ENCODE data around the gene GEMIN4. TPM values are rescaled to one million over a fixed set of nuclear protein-coding genes. Genes with fewer than 3 reads are reported as not detected.
"Not testable (repeated sequence)": the region's sequence is repeated elsewhere in the genome, so short reads cannot be mapped to it uniquely, and the experiment has no call there.

Gene GEMIN4
- total RNA-seq, 1 experiment from 2014 or later = 20.2 TPM

DNA sequence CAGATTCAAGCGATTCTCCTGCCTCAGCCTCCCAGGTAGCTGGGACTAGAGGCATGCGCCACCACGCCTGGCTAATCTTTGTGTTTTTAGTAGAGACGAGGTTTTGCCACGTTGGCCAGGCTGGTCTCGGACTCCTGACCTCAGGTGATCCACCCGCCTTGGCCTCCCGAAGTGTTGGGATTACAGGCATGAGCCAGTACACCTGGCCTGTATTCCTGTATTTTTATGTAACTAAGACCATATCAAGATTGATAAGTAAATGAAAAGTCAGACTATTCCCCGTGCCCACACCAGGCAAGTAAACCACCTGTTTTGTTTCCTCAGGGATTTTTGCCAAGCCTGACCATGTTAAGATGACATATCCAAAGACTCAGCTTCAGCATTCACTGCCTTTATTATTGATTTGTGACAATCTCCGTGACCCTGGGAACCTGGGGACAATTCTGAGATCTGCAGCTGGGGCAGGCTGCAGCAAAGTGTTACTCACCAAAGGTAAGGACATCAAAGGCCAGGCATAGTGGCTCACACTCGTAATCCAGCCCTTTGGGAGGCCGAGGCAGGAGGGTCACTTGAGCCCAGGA lies 35.7 kb upstream of the GEMIN4 start:
- Histone ChIP-seq H3K27me3 (ENCODE audit: low read length) (no peaks in the 10 kb centered on the region), H3K79me2 (ENCODE audit: low read length) (peaks cover 32% of the 10 kb centered on the region), H3K4me3 (ENCODE audit: low read length) (no peak overlapping the region), H4K20me1 (ENCODE audit: insufficient read depth, low read depth, low read length) (no peaks in the 10 kb centered on the region), H3K4me2 (ENCODE audit: low read depth, low read length, poor library complexity, severe bottlenecking) (no peak overlapping the region), H3K4me1 (ENCODE audit: low read length) (peaks cover 17% of the 10 kb centered on the region), H3K27ac (ENCODE audit: low read length) (no peak overlapping the region), H3K36me3 (ENCODE audit: insufficient read depth, low read length) (peaks cover 32% of the 10 kb centered on the region), H2AFZ (ENCODE audit: low read length) (no peak overlapping the region), H3K9me3 (ENCODE audit: low read length) (no peaks in the 10 kb centered on the region), H3K9me2 (replicated peaks; ENCODE audit: insufficient read depth, low read length) (no peaks in the 10 kb centered on the region), H3K9ac (ENCODE audit: low read length) (no peak overlapping the region)
- no peak for DNase-seq

GRCh38 chr17:785901-786300 lies 33.8 kb upstream of the GEMIN4 start:
- not testable (repeated sequence) for H3K27ac ChIP-seq (ENCODE audit: low read length); H3K9me2 ChIP-seq (replicated peaks; ENCODE audit: insufficient read depth, low read length); H4K20me1 ChIP-seq (ENCODE audit: insufficient read depth, low read depth, low read length); H3K27me3 ChIP-seq (ENCODE audit: low read length); H3K9ac ChIP-seq (ENCODE audit: low read length); H3K4me2 ChIP-seq (ENCODE audit: low read depth, low read length, poor library complexity, severe bottlenecking); H2AFZ ChIP-seq (ENCODE audit: low read length); H3K9me3 ChIP-seq (ENCODE audit: low read length); DNase-seq; H3K4me3 ChIP-seq (ENCODE audit: low read length)
- Histone ChIP-seq H3K4me1 (ENCODE audit: low read length) (peaks cover 21% of the 10 kb centered on the region), H3K36me3 (ENCODE audit: insufficient read depth, low read length) (peaks cover 32% of the 10 kb centered on the region), H3K79me2 (ENCODE audit: low read length) (peaks cover 51% of the 10 kb centered on the region)

DNA sequence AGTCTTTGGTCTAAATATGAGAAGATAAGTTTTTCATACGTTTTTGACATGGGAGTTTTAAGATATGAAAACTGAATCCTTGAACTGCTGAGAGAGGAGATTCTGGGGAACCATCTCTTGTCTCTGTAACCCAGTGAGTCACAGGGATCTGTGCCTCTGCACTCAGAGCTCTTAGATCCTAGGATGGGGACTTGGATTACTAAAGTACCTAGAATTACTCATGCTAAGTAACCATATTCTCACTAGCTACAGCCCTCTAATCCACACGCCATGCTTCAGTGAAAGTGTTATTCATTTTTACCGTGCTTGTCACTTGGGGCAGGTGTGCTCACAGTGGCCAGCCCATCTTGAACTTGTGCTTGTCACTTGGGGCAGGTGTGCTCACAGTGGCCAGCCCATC lies 32.1 kb upstream of the GEMIN4 start:
- Histone ChIP-seq H3K79me2 (ENCODE audit: low read length) (peaks cover 67% of the 10 kb centered on the region), H3K4me3 (ENCODE audit: low read length) (peak overlapping the region; percentile 98; the same call in 1 of the 2 replicates), H3K27ac (ENCODE audit: low read length) (no peak overlapping the region), H3K36me3 (ENCODE audit: insufficient read depth, low read length) (peaks cover 23% of the 10 kb centered on the region; the same call in 1 of the 2 replicates), H3K9me2 (replicated peaks; ENCODE audit: insufficient read depth, low read length) (no peaks in the 10 kb centered on the region), H3K9ac (ENCODE audit: low read length) (no peak overlapping the region), H3K9me3 (ENCODE audit: low read length) (no peaks in the 10 kb centered on the region), H4K20me1 (ENCODE audit: insufficient read depth, low read depth, low read length) (no peaks in the 10 kb centered on the region), H3K4me2 (ENCODE audit: low read depth, low read length, poor library complexity, severe bottlenecking) (peak overlapping the region; percentile 96), H3K4me1 (ENCODE audit: low read length) (peaks cover 23% of the 10 kb centered on the region), H3K27me3 (ENCODE audit: low read length) (no peaks in the 10 kb centered on the region), H2AFZ (ENCODE audit: low read length) (no peak overlapping the region)
- no peak for DNase-seq

DNA sequence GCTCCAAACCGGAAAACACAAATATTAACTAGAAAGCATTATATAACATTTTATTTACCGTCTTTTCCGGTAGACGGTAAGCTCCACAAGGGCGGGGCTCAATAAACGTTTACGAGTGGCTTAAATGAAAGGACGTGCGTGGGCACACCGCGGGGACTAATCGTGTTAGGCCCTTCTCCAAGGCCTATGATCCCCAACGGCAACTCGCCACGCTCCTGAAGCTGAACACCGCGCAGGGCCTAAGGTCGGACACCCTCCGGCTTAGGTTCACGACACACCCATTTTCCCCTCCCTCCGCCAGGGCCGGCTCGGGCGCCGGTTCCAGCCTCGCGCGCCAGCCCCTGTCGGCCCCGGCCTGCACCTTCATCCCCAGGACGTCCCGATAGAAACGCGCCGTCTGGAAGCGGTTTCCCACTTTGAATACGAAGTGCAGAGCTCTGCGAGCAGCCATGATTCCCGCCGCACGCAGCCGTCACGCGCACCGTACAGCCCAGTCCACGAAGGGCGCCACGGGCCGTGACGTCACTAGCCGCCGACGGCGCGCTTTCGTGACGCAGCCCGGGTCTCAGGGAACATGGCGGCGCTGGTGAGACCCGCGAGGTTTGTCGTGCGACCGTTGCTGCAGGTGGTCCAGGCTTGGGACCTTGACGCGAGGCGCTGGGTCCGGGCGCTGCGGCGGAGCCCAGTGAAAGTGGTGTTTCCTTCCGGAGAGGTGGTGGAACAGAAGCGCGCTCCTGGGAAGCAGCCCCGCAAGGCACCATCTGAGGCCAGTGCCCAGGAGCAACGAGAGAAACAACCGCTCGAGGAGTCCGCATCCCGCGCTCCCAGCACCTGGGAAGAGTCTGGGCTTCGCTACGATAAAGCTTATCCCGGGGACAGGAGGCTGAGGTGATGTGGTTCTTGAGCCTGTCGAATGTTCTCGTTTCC lies 30.0 kb upstream of the GEMIN4 start, which contains the start of the genes GLOD4 and MRM3:
Gene GLOD4 (minus strand): TSS at position 476 of the 927 bp plus-strand sequence. CDS start 25 bp downstream, at position 451.
Gene MRM3 (plus strand): TSS at position 549 of the 927 bp plus-strand sequence. CDS start 26 bp downstream, at position 575.
- Histone ChIP-seq H4K20me1 (ENCODE audit: insufficient read depth, low read depth, low read length) (no peaks in the 10 kb centered on the region), H3K9me3 (ENCODE audit: low read length) (no peaks in the 10 kb centered on the region), H3K79me2 (ENCODE audit: low read length) (peaks cover 83% of the 10 kb centered on the region), H3K27ac (ENCODE audit: low read length) (peak within 1 kb of the TSS; percentile 10; the same call in 1 of the 2 replicates), H3K9me2 (replicated peaks; ENCODE audit: insufficient read depth, low read length) (no peaks in the 10 kb centered on the region), H3K36me3 (ENCODE audit: insufficient read depth, low read length) (peaks cover 33% of the 10 kb centered on the region; the same call in 1 of the 2 replicates), H3K4me2 (ENCODE audit: low read depth, low read length, poor library complexity, severe bottlenecking) (peak within 1 kb of the TSS; percentile 96), H3K4me3 (ENCODE audit: low read length) (peak within 1 kb of the TSS; percentile 98), H3K27me3 (ENCODE audit: low read length) (no peaks in the 10 kb centered on the region), H3K4me1 (ENCODE audit: low read length) (peaks cover 23% of the 10 kb centered on the region), H2AFZ (ENCODE audit: low read length) (peak within 1 kb of the TSS; percentile 93), H3K9ac (ENCODE audit: low read length) (peak within 1 kb of the TSS; percentile 92)
- DNase-seq = peak; percentile 97

- no peaks in the 10 kb centered on the region for H3K9me3 ChIP-seq (ENCODE audit: low read length)
- no peaks in the 10 kb centered on the region for H3K27me3 ChIP-seq (ENCODE audit: low read length)
- H3K79me2 ChIP-seq (ENCODE audit: low read length) = peaks cover 64% of the 10 kb centered on the region
- H3K4me1 ChIP-seq (ENCODE audit: low read length) = peaks cover 10% of the 10 kb centered on the region
- H2AFZ ChIP-seq (ENCODE audit: low read length) = no peak overlapping the region
- no peak overlapping the region for H3K9ac ChIP-seq (ENCODE audit: low read length)
- no peaks in the 10 kb centered on the region for H3K9me2 ChIP-seq (replicated peaks; ENCODE audit: insufficient read depth, low read length)
- H3K36me3 ChIP-seq (ENCODE audit: insufficient read depth, low read length) = peaks cover 40% of the 10 kb centered on the region
- DNase-seq = no peak
- H3K4me2 ChIP-seq (ENCODE audit: low read depth, low read length, poor library complexity, severe bottlenecking) = no peak overlapping the region
- no peaks in the 10 kb centered on the region for H4K20me1 ChIP-seq (ENCODE audit: insufficient read depth, low read depth, low read length)
- H3K27ac ChIP-seq (ENCODE audit: low read length) = no peak overlapping the region
- H3K4me3 ChIP-seq (ENCODE audit: low read length) = no peak overlapping the region
These were observed 26.0 kb upstream of the GEMIN4 start for GRCh38 chr17:778096-778495.

DNA sequence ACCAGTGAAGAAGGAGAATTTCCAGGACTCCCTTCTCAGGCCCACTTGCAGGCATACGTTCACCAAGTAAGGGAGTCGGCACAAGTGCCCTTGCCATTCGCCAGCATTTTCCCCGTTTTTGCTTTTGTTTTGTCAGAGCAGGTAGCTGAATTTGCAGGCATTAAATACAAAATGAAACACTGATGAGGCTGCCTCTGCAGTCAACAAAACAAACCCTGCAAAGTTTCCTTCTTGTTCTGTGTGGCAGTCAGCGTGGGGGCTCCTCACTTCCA lies 22.2 kb upstream of the GEMIN4 start:
- no peaks in the 10 kb centered on the region for H3K9me2 ChIP-seq (replicated peaks; ENCODE audit: insufficient read depth, low read length)
- no peak for DNase-seq
- H3K9me3 ChIP-seq (ENCODE audit: low read length) = no peaks in the 10 kb centered on the region
- H3K9ac ChIP-seq (ENCODE audit: low read length) = no peak overlapping the region
- peaks cover 26% of the 10 kb centered on the region for H3K79me2 ChIP-seq (ENCODE audit: low read length)
- no peak overlapping the region for H2AFZ ChIP-seq (ENCODE audit: low read length)
- peaks cover 69% of the 10 kb centered on the region for H3K36me3 ChIP-seq (ENCODE audit: insufficient read depth, low read length)
- no peak overlapping the region for H3K4me3 ChIP-seq (ENCODE audit: low read length)
- no peak overlapping the region for H3K27ac ChIP-seq (ENCODE audit: low read length)
- no peaks in the 10 kb centered on the region for H3K27me3 ChIP-seq (ENCODE audit: low read length)
- H4K20me1 ChIP-seq (ENCODE audit: insufficient read depth, low read depth, low read length) = no peaks in the 10 kb centered on the region; the same call in 1 of the 2 replicates
- no peak overlapping the region for H3K4me2 ChIP-seq (ENCODE audit: low read depth, low read length, poor library complexity, severe bottlenecking)
- H3K4me1 ChIP-seq (ENCODE audit: low read length) = no peaks in the 10 kb centered on the region

- H3K27me3 ChIP-seq (ENCODE audit: low read length) = no peaks in the 10 kb centered on the region
- H2AFZ ChIP-seq (ENCODE audit: low read length) = no peak overlapping the region
- no peak overlapping the region for H3K4me3 ChIP-seq (ENCODE audit: low read length)
- no peak overlapping the region for H3K4me2 ChIP-seq (ENCODE audit: low read depth, low read length, poor library complexity, severe bottlenecking)
- no peak for DNase-seq
- peaks cover 66% of the 10 kb centered on the region for H3K36me3 ChIP-seq (ENCODE audit: insufficient read depth, low read length)
- no peaks in the 10 kb centered on the region; the same call in 1 of the 2 replicates for H4K20me1 ChIP-seq (ENCODE audit: insufficient read depth, low read depth, low read length)
- no peaks in the 10 kb centered on the region for H3K4me1 ChIP-seq (ENCODE audit: low read length)
- no peaks in the 10 kb centered on the region for H3K9me2 ChIP-seq (replicated peaks; ENCODE audit: insufficient read depth, low read length)
- no peak overlapping the region for H3K9ac ChIP-seq (ENCODE audit: low read length)
- no peaks in the 10 kb centered on the region for H3K9me3 ChIP-seq (ENCODE audit: low read length)
- H3K79me2 ChIP-seq (ENCODE audit: low read length) = peaks cover 23% of the 10 kb centered on the region
- no peak overlapping the region for H3K27ac ChIP-seq (ENCODE audit: low read length)
These were observed 21.6 kb upstream of the GEMIN4 start for GRCh38 chr17:773467-774312.
